ENCODE measurements around the gene EXOC6B. TPM values are rescaled to one million over a fixed set of nuclear protein-coding genes. Genes with fewer than 3 reads are reported as not detected.

EXOC6B gene
- polyA plus RNA-seq, 2 of the 4 experiments (the other 2 are of a cell fraction), result 15.5 to 24.7 TPM

GRCh38 chr2:72235497-72236415 is 590.1 kb downstream of the EXOC6B start:
- WGBS (ENCODE audit: missing lambda C conversion rate), result 88% methylated on average over 5 of the region's 5 CpGs

GRCh38 chr2:72233211-72233610 is 592.6 kb downstream of the EXOC6B start:
- ATAC-seq (no peak; a peak in 1 of 6 replicates), DNase-seq (ENCODE audit: low read depth in 1 of 2, low spot score in 1 of 2) (no peak), FAIRE-seq (no peak)
- TF ChIP-seq EHMT2 (IDR thresholded peaks at IDR 0.05; ENCODE audit: low read depth), result no peak
- TF ChIP-seq CTCF (IDR thresholded peaks at IDR 0.05), result no peak
- no peak for TF ChIP-seq HMGXB4 (CRISPR knock-in tag; IDR thresholded peaks at IDR 0.05; ENCODE audit: borderline replicate concordance)
- TF ChIP-seq ZSCAN20 (CRISPR knock-in tag; IDR thresholded peaks at IDR 0.05), result no peak
- no peak for TF ChIP-seq ZFP36 (IDR thresholded peaks at IDR 0.05; ENCODE audit: borderline replicate concordance, partially characterized antibody)
- no peak for TF ChIP-seq HEYL (CRISPR knock-in tag; IDR thresholded peaks at IDR 0.05)
- TF ChIP-seq SMC3 (IDR thresholded peaks at IDR 0.05), result no peak
- TF ChIP-seq HES2 (IDR thresholded peaks at IDR 0.05), result no peak
- no peak for TF ChIP-seq ZNF302 (CRISPR knock-in tag; IDR thresholded peaks at IDR 0.05)
- Histone ChIP-seq H3K9me3 (no peaks in the 10 kb centered on the region), H3K4me3 (no peak overlapping the region), H3K4me1 (peaks cover 26% of the 10 kb centered on the region), H3K4me2 (no peak overlapping the region), H3K27ac (peak overlapping the region in 1 of 2 experiments; percentile 50; a peak in 3 of 6 replicates)
- 82% methylated on average over 2 of the region's 2 CpGs for WGBS (ENCODE audit: missing lambda C conversion rate)
- CTCF ChIA-PET, result interaction anchor here (0.7 to 1.7 kb wide), 3 partner anchors 83 to 703 kb away, joined by 3 to 7 read pairs (median 4); no protein-coding TSS in a partner anchor
- POLR2A ChIA-PET, result no interaction called here

More at GRCh38 chr2:72235497-72236415, 590.1 kb downstream of the EXOC6B start:
- H3K9me3 ChIP-seq, result no peaks in the 10 kb centered on the region
- peaks cover 30% of the 10 kb centered on the region for H3K4me1 ChIP-seq
- POLR2A ChIA-PET, result no interaction called here
- FAIRE-seq (peak; percentile 23), DNase-seq (ENCODE audit: low read depth in 1 of 2, low spot score in 1 of 2) (no peak), ATAC-seq (peak in 1 of 2 experiments; percentile 55; a peak in 3 of 6 replicates)
- H3K4me3 ChIP-seq, result no peak overlapping the region
- peak overlapping the region; percentile 34 for H3K4me2 ChIP-seq
- CTCF ChIA-PET, result interaction anchor here (0.8 to 1.2 kb wide), 3 partner anchors 21 to 70 kb away, joined by 3 read pairs; no protein-coding TSS in a partner anchor
- peak overlapping the region; percentile 29 to 73 for H3K27ac ChIP-seq
- TF ChIP-seq NPAS2 (CRISPR knock-in tag; IDR thresholded peaks at IDR 0.05; ENCODE audit: borderline replicate concordance) (no peak), CHD2 (IDR thresholded peaks at IDR 0.05; ENCODE audit: low read length, partially characterized antibody) (no peak), CBX2 (IDR thresholded peaks at IDR 0.05; ENCODE audit: borderline replicate concordance, low read depth) (no peak), SREBF2 (IDR thresholded peaks at IDR 0.05) (no peak), CEBPB (IDR thresholded peaks at IDR 0.05) (no peak), REST (IDR thresholded peaks at IDR 0.05) (no peak), HEYL (CRISPR knock-in tag; IDR thresholded peaks at IDR 0.05) (no peak), NR3C1 (IDR thresholded peaks at IDR 0.05) (no peak), EHF (CRISPR knock-in tag; IDR thresholded peaks at IDR 0.05) (no peak), ZFP36 (IDR thresholded peaks at IDR 0.05; ENCODE audit: borderline replicate concordance, partially characterized antibody) (no peak), RFX5 (IDR thresholded peaks at IDR 0.05) (no peak), USF2 (IDR thresholded peaks at IDR 0.05) (no peak), HOXB5 (CRISPR knock-in tag; IDR thresholded peaks at IDR 0.05) (no peak)
